ENCODE measurements around the gene KCNK6.

- TF ChIP-seq POLR2AphosphoS5 (IDR thresholded peaks at IDR 0.05; ENCODE audit: low read depth, low read length) (no peak), POLR2A (IDR thresholded peaks at IDR 0.05; ENCODE audit: low read depth, low read length) (no peak), TAF1 (IDR thresholded peaks at IDR 0.05; ENCODE audit: borderline replicate concordance, low read depth, low read length) (no peak)
These were observed 10.0 kb downstream of the KCNK6 start for GRCh38 chr19:38329651-38330050.
